Peyer's patch (tissue), 4 donors: ENCODE data around the gene THUMPD3.

Experiments
- CTCF ChIP-seq, 6 experiments: fragments of 450-650 bp in 4 of 6; fragments of 200-600 bp in 2 of 6; sonication (generic) in 1 of 6; IDR thresholded peaks; one replicate each; pipeline ENCODE4 v1.5.1; 2017 to 2019; ENCODE audit warnings: antibody characterized with exemption in 6 of 6, mild to moderate bottlenecking in 3 of 6, moderate library complexity in 1 of 6
- POLR2A ChIP-seq, 2 donors: fragments of 450-650 bp; IDR thresholded peaks; one replicate each; pipeline ENCODE4 v1.5.1; 2017; ENCODE audit warnings: antibody characterized with exemption in 2 of 2, mild to moderate bottlenecking in 2 of 2, moderate library complexity in 2 of 2

DNA sequence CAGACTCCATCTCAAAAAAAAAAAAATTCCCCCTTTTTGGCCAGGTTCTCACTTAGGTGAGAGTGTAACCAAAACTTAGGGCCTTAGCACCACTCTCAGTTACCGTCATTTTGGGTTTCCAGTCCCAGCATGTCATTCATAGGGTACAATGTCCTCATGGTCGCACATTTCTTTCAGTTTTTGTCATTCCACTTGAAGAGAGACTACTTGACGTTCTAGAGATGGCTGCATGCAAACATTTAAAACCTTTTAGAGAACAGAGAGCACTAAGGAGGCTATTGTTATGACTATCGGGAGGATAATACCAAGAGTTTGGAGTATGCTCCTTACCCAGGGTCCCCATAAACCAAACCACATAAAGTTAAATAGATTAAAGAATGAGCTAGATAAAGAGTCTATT lies 37.9 kb upstream of the THUMPD3 start:
- TF ChIP-seq CTCF (IDR thresholded peaks at IDR 0.05) = no peak
- no peak for TF ChIP-seq POLR2A (IDR thresholded peaks at IDR 0.05)
